ENCODE data around the gene DSCAM.

- no peak for TF ChIP-seq POLR2A (IDR thresholded peaks at IDR 0.05)
- no peak for TF ChIP-seq CTCF (IDR thresholded peaks at IDR 0.05)
- TF ChIP-seq POLR2AphosphoS5 (IDR thresholded peaks at IDR 0.05; ENCODE audit: insufficient read depth in 1 of 2, low read depth in 1 of 2), result no peak
Measured at GRCh38 chr21:40729761-40730425, 117.1 kb downstream of the DSCAM start.

Data from vagina (tissue), 2 donors.